ENCODE data around the gene SEPTIN3.

SEPTIN3 gene

DNA sequence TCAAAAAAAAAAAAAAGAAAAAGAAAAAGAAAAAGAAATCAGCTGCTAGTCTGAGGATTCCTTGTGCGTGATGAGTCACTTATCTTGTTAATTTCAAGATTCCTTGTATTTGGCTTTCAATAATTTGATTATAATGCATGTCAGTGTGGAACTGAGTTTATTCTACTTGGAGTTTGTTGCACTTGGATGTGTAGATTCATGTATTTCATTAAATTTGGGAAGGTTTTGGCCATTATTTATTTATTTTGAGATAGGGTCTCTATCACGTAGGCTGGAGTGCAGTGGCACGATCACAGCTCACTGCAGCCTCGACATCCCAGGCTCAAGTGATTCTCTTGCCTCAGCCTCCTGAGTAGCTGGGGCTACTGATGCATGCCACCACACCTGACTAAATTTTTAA lies 44.1 kb downstream of the SEPTIN3 start:
- Histone ChIP-seq H3K4me3 (replicated peaks; ENCODE audit: insufficient read depth, low read length) (no peak overlapping the region), H3K27ac (replicated peaks) (no peak overlapping the region), H3K27me3 (ENCODE audit: insufficient read depth, poor library complexity, severe bottlenecking) (no peaks in the 10 kb centered on the region)
- DNase-seq (ENCODE audit: low read depth in 1 of 2, low spot score in 1 of 2), result no peak
- TF ChIP-seq, protein P1, sequence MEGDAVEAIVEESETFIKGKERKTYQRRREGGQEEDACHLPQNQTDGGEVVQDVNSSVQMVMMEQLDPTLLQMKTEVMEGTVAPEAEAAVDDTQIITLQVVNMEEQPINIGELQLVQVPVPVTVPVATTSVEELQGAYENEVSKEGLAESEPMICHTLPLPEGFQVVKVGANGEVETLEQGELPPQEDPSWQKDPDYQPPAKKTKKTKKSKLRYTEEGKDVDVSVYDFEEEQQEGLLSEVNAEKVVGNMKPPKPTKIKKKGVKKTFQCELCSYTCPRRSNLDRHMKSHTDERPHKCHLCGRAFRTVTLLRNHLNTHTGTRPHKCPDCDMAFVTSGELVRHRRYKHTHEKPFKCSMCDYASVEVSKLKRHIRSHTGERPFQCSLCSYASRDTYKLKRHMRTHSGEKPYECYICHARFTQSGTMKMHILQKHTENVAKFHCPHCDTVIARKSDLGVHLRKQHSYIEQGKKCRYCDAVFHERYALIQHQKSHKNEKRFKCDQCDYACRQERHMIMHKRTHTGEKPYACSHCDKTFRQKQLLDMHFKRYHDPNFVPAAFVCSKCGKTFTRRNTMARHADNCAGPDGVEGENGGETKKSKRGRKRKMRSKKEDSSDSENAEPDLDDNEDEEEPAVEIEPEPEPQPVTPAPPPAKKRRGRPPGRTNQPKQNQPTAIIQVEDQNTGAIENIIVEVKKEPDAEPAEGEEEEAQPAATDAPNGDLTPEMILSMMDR (IDR thresholded peaks at IDR 0.05; ENCODE audit: insufficient read depth, low read length), result no peak

DNA sequence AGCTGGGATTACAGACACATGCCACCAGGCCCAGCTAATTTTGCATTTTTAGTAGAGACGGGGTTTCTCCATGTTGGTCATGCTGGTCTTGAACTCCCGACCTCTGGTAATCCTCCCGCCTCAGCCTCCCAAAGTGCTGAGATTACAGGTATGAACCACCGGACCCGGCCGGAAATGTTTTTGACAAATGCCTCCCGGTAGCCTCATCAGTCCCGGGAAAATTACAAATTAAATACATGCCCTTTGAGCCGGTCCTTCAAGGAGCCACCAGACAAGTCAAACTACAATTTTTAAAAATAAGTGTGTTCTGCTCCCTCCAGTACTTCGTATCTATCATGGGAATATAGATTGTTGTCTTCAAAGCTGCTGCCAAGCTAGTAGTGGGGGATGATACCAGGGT lies 46.9 kb downstream of the SEPTIN3 start:
- no peak for DNase-seq (ENCODE audit: low read depth in 1 of 2, low spot score in 1 of 2)
- Histone ChIP-seq H3K27ac (replicated peaks) (no peak overlapping the region), H3K4me3 (replicated peaks; ENCODE audit: insufficient read depth, low read length) (no peak overlapping the region), H3K27me3 (ENCODE audit: insufficient read depth, poor library complexity, severe bottlenecking) (no peaks in the 10 kb centered on the region)
- TF ChIP-seq SPI1 (IDR thresholded peaks at IDR 0.05; ENCODE audit: borderline replicate concordance, low read depth) (no peak), GABPA (IDR thresholded peaks at IDR 0.05; ENCODE audit: low read depth) (no peak), POLR2AphosphoS5 (IDR thresholded peaks at IDR 0.05; ENCODE audit: low read depth) (no peak)
- TF ChIP-seq, protein P1 (IDR thresholded peaks at IDR 0.05; ENCODE audit: insufficient read depth, low read length), result no peak
- TF ChIP-seq, protein P2, sequence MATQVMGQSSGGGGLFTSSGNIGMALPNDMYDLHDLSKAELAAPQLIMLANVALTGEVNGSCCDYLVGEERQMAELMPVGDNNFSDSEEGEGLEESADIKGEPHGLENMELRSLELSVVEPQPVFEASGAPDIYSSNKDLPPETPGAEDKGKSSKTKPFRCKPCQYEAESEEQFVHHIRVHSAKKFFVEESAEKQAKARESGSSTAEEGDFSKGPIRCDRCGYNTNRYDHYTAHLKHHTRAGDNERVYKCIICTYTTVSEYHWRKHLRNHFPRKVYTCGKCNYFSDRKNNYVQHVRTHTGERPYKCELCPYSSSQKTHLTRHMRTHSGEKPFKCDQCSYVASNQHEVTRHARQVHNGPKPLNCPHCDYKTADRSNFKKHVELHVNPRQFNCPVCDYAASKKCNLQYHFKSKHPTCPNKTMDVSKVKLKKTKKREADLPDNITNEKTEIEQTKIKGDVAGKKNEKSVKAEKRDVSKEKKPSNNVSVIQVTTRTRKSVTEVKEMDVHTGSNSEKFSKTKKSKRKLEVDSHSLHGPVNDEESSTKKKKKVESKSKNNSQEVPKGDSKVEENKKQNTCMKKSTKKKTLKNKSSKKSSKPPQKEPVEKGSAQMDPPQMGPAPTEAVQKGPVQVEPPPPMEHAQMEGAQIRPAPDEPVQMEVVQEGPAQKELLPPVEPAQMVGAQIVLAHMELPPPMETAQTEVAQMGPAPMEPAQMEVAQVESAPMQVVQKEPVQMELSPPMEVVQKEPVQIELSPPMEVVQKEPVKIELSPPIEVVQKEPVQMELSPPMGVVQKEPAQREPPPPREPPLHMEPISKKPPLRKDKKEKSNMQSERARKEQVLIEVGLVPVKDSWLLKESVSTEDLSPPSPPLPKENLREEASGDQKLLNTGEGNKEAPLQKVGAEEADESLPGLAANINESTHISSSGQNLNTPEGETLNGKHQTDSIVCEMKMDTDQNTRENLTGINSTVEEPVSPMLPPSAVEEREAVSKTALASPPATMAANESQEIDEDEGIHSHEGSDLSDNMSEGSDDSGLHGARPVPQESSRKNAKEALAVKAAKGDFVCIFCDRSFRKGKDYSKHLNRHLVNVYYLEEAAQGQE (IDR thresholded peaks at IDR 0.05; ENCODE audit: insufficient replicate concordance, low read depth), result no peak

DNA sequence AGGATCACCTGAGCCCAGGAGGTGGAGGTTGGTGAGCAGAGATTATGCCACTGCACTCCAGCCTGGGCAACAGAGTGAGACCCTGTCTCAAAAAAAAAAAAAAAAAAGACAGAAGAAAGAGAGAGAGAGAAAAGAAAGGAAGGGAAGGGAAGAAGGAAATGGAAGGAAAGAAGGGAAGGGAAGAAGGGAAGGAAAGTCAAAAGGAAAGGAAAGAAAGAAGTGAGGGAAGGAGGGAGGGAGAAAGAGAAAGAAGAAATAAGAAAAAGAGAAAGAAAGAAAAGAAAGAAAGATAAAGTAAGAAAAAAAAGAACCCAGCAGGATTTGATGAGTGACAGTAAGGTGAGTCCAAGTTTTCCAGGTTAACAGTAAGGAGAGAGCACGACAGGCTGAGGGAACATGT lies 49.0 kb downstream of the SEPTIN3 start:
- Histone ChIP-seq H3K27ac (replicated peaks) (no peak overlapping the region), H3K27me3 (ENCODE audit: insufficient read depth, poor library complexity, severe bottlenecking) (no peaks in the 10 kb centered on the region), H3K4me3 (replicated peaks; ENCODE audit: insufficient read depth, low read length) (no peak overlapping the region)
- DNase-seq (ENCODE audit: low read depth in 1 of 2, low spot score in 1 of 2), result no peak
- TF ChIP-seq, protein P2 (IDR thresholded peaks at IDR 0.05; ENCODE audit: insufficient replicate concordance, low read depth), result no peak
- TF ChIP-seq GABPA (IDR thresholded peaks at IDR 0.05; ENCODE audit: low read depth) (no peak), POLR2AphosphoS5 (IDR thresholded peaks at IDR 0.05; ENCODE audit: low read depth) (no peak), SPI1 (IDR thresholded peaks at IDR 0.05; ENCODE audit: borderline replicate concordance, low read depth) (no peak)
- TF ChIP-seq, protein P1 (IDR thresholded peaks at IDR 0.05; ENCODE audit: insufficient read depth, low read length), result no peak

Data from HL-60 (cell line).